H1 (cell line): ENCODE measurements around the gene TAS2R19. TPM values are rescaled to one million over a fixed set of nuclear protein-coding genes. Genes with fewer than 3 reads are reported as not detected.

Experiments used
- CTCF ChIA-PET: fragments of 300-600 bp; sonication (Branson Sonifier 250); formaldehyde crosslinking; loops from one replicate; lab custom pipeline; 2021; ENCODE audit not compliant: partially characterized antibody; lab: Charles Lee
- POLR2A ChIA-PET: fragments of 300-600 bp; sonication (Branson Sonifier 250); formaldehyde crosslinking; loops from one replicate; lab custom pipeline; 2021; ENCODE audit warnings: inconsistent platforms; ENCODE audit not compliant: partially characterized antibody; lab: Charles Lee
- DNase-seq, 2 experiments: peaks; one replicate each; pipeline versions ENCODE4 v3.0.0 to v3.0.0-alpha.2; 2010 to 2022; ENCODE audit warnings: low spot score in 2 of 2, low read depth in 1 of 2, mixed read lengths in 1 of 2
- FAIRE-seq: peaks from 2 replicates; lab custom pipeline; 2011; peaks lifted over from hg19 to GRCh38; lab: Jason Lieb, UNC
- H2AFZ ChIP-seq: 2 replicates; pipeline ENCODE4 v1.8.1; 2012; ENCODE audit warnings: low read length, inconsistent platforms
- H2AK5ac ChIP-seq: 2 replicates; pipeline ENCODE4 v1.6.1; 2013; ENCODE audit warnings: low read depth, low read length
- H2BK120ac ChIP-seq: replicated peaks from 2 replicates; pipeline ENCODE3; 2013; ENCODE audit warnings: low read depth, low read length, inconsistent platforms
- H2BK12ac ChIP-seq: 2 replicates; pipeline ENCODE4 v1.6.1; 2013; ENCODE audit warnings: low read depth, low read length
- H2BK15ac ChIP-seq: 2 replicates; pipeline ENCODE4 v1.6.1; 2013; ENCODE audit warnings: low read length
- H2BK20ac ChIP-seq: 2 replicates; pipeline ENCODE4 v1.6.1; 2013; ENCODE audit warnings: low read length
- H2BK5ac ChIP-seq: 2 replicates; pipeline ENCODE4 v1.6.1; 2013; ENCODE audit warnings: low read depth, low read length
- H3K14ac ChIP-seq: 2 replicates; pipeline ENCODE4 v1.6.1; 2013; ENCODE audit warnings: inconsistent platforms; ENCODE audit not compliant: insufficient read length
- H3K18ac ChIP-seq: 2 replicates; pipeline ENCODE4 v1.6.1; 2013; ENCODE audit warnings: low read length; ENCODE audit errors: extremely low read depth
- H3K23ac ChIP-seq: 2 replicates; pipeline ENCODE4 v1.6.1; 2013; ENCODE audit warnings: inconsistent platforms; ENCODE audit not compliant: insufficient read length
- H3K23me2 ChIP-seq: 2 replicates; pipeline ENCODE4 v1.6.1; 2013; ENCODE audit warnings: low read depth, low read length
- H3K27ac ChIP-seq: 2 replicates; pipeline ENCODE4 v1.6.1; 2011; ENCODE audit warnings: low read depth, low read length, inconsistent platforms
- H3K27me3 ChIP-seq, 4 experiments: replicated peaks in 1 of 4; 1 replicate in 1 of 4; 2 replicates in 3 of 4; pipeline versions ENCODE4 v1.6.1 to v1.8.1; 2011 to 2013; ENCODE audit warnings: low read length in 3 of 4, mild to moderate bottlenecking in 3 of 4, inconsistent platforms in 2 of 4, mixed read lengths in 2 of 4, moderate library complexity in 1 of 4; ENCODE audit not compliant: control insufficient read depth in 3 of 4, insufficient read depth in 3 of 4; ENCODE audit errors: extremely low read depth in 1 of 4
- H3K36me3 ChIP-seq, 4 experiments: 2 replicates each; pipeline versions ENCODE4 v1.6.1 to v1.8.1; 2011 to 2013; ENCODE audit warnings: mild to moderate bottlenecking in 4 of 4, low read length in 3 of 4, moderate library complexity in 2 of 4, control low read depth in 1 of 4, inconsistent platforms in 1 of 4; ENCODE audit not compliant: insufficient read depth in 4 of 4, control insufficient read depth in 2 of 4
- H3K4ac ChIP-seq: replicated peaks from 2 replicates; pipeline ENCODE3; 2013; ENCODE audit warnings: low read length, low read depth, mixed read lengths, inconsistent platforms; ENCODE audit not compliant: insufficient read length
- H3K4me1 ChIP-seq, 4 experiments: replicated peaks in 1 of 4; 1 replicate in 1 of 4; 2 replicates in 3 of 4; pipeline versions ENCODE4 v1.6.1 to v1.8.1; 2011 to 2013; ENCODE audit warnings: low read length in 3 of 4, inconsistent platforms in 2 of 4, mixed read lengths in 1 of 4; ENCODE audit not compliant: insufficient read depth in 4 of 4, control insufficient read depth in 3 of 4
- H3K4me2 ChIP-seq, 2 experiments: 2 replicates each; pipeline versions ENCODE4 v1.6.1 to v1.8.1; 2011 to 2013; ENCODE audit warnings: low read depth in 2 of 2, low read length in 2 of 2, control low read depth in 1 of 2, inconsistent platforms in 1 of 2, mild to moderate bottlenecking in 1 of 2; ENCODE audit not compliant: insufficient read depth in 1 of 2
- H3K4me3 ChIP-seq, 4 experiments: fragments of 200-600, 300-600 bp in 1 of 4; sonication (generic), shearing (Covaris generic), sonication (Bioruptor Twin) in 1 of 4; 2 replicates each; pipeline versions ENCODE4 v1.5.1 to v1.8.1; 2011 to 2016; ENCODE audit warnings: low read length in 4 of 4, low read depth in 3 of 4, control low read depth in 2 of 4, inconsistent platforms in 2 of 4, mild to moderate bottlenecking in 2 of 4, mixed read lengths in 1 of 4, moderate library complexity in 1 of 4; ENCODE audit not compliant: insufficient read depth in 2 of 4; ENCODE audit errors: extremely low read depth in 1 of 4
- H3K56ac ChIP-seq: replicated peaks from 2 replicates; pipeline ENCODE3; 2013; ENCODE audit warnings: low read depth, mild to moderate bottlenecking, mixed read lengths, low read length, inconsistent platforms; ENCODE audit not compliant: insufficient read length
- H3K79me1 ChIP-seq: 2 replicates; pipeline ENCODE4 v1.6.1; 2013; ENCODE audit warnings: low read depth, low read length, control low read depth
- H3K79me2 ChIP-seq, 2 experiments: 2 replicates each; pipeline versions ENCODE4 v1.6.1 to v1.8.1; 2012 to 2013; ENCODE audit warnings: low read length in 2 of 2, mild to moderate bottlenecking in 2 of 2, inconsistent platforms in 1 of 2; ENCODE audit not compliant: insufficient read depth in 2 of 2, control insufficient read depth in 1 of 2
- H3K9ac ChIP-seq, 4 experiments: replicated peaks in 1 of 4; 1 replicate in 1 of 4; 2 replicates in 3 of 4; pipeline versions ENCODE4 v1.6.1 to v1.8.1; 2011 to 2013; ENCODE audit warnings: low read depth in 3 of 4, low read length in 3 of 4, control low read depth in 2 of 4, mild to moderate bottlenecking in 2 of 4, moderate library complexity in 2 of 4, inconsistent platforms in 1 of 4; ENCODE audit errors: extremely low read depth in 1 of 4
- H3K9me3 ChIP-seq, 2 experiments: 2 replicates each; pipeline versions ENCODE4 v1.6.1 to v1.8.1; 2012 to 2013; ENCODE audit warnings: mild to moderate bottlenecking in 2 of 2, moderate library complexity in 2 of 2, control low read depth in 1 of 2, inconsistent platforms in 1 of 2, low read depth in 1 of 2, low read length in 1 of 2, mixed read lengths in 1 of 2; ENCODE audit not compliant: insufficient read depth in 2 of 2
- H4K20me1 ChIP-seq, 2 experiments: replicated peaks in 1 of 2; 2 replicates each; pipeline versions ENCODE3 to v1.8.1; 2011 to 2013; ENCODE audit warnings: inconsistent platforms in 2 of 2, low read length in 2 of 2, mild to moderate bottlenecking in 1 of 2; ENCODE audit not compliant: insufficient read depth in 2 of 2, control insufficient read depth in 1 of 2
- H4K5ac ChIP-seq: 2 replicates; pipeline ENCODE4 v1.6.1; 2013; ENCODE audit warnings: low read length, low read depth, mixed read lengths, inconsistent platforms; ENCODE audit not compliant: insufficient read length
- H4K8ac ChIP-seq: 2 replicates; pipeline ENCODE4 v1.8.0; 2013; ENCODE audit warnings: mild to moderate bottlenecking, moderate library complexity, low read length, inconsistent platforms; ENCODE audit not compliant: insufficient read depth; ENCODE audit errors: extremely low read depth
- H4K91ac ChIP-seq: replicated peaks from 2 replicates; pipeline ENCODE3; 2013; ENCODE audit warnings: low read length, mixed read lengths, inconsistent platforms; ENCODE audit not compliant: insufficient read length
- ASH2L ChIP-seq: fragments of 200-600, 300-600 bp; sonication (generic); IDR thresholded peaks from one replicate; pipeline ENCODE4 v1.7.1; 2017; ENCODE audit warnings: low read length
- BCL11A ChIP-seq, 2 experiments: IDR thresholded peaks; one replicate each; pipeline ENCODE4 v1.6.1; 2011; ENCODE audit warnings: low read depth in 2 of 2, low read length in 2 of 2, mild to moderate bottlenecking in 2 of 2
- CBX8 ChIP-seq: fragments of 300-800, 300-1000 bp; sonication (generic); IDR thresholded peaks from 2 replicates; pipeline ENCODE4 v1.7.1; 2016; ENCODE audit warnings: low read depth, low read length, borderline replicate concordance
- EZH2 ChIP-seq: fragments of 200-600 bp; sonication (generic); IDR thresholded peaks from 2 replicates; pipeline ENCODE4 v1.7.1; 2012; ENCODE audit warnings: low read depth, mild to moderate bottlenecking, moderate library complexity, low read length, inconsistent platforms; ENCODE audit not compliant: severe bottlenecking
- FOSL1 ChIP-seq: IDR thresholded peaks from 2 replicates; pipeline ENCODE4 v1.6.1; 2011; ENCODE audit warnings: mild to moderate bottlenecking, low read depth, low read length, moderate library complexity; ENCODE audit not compliant: insufficient read depth
- KDM5A ChIP-seq: fragments of 200-600 bp; IDR thresholded peaks from 2 replicates; pipeline ENCODE4 v1.7.1; 2012; ENCODE audit warnings: mild to moderate bottlenecking, low read length, inconsistent platforms, mixed read lengths
- polyA plus RNA-seq, 7 experiments: library from polyadenylated mRNA; depleted of rRNA in 3 of 7; stranded (reverse) in 5 of 7; unstranded in 2 of 7; fragments of >200 nt in 5 of 7; fragments of 200-250 nt in 2 of 7; gene quantifications; 1 replicate in 5 of 7; 2 replicates in 1 of 7; 4 replicates in 1 of 7; pipeline versions ENCODE4 v1.2.1 to v1.2.3, GENCODE V29; 2011 to 2013; ENCODE audit warnings: missing spikeins in 2 of 7, mixed read lengths in 2 of 7
- total RNA-seq: library from RNA; stranded (reverse); fragmentation: NEBNext Ultra II Directional; extraction: Animal tissue kit (Norgen Biotek cat#: 25700); gene quantifications from 2 replicates; pipeline ENCODE4 v1.2.1, GENCODE V29; 2021

TAS2R19 gene
- total and polyA plus RNA-seq, 2 of the 8 experiments (the other 6 are each of a cell fraction or from before 2014, with no cell fraction given): 0.97 to 0.99 TPM

- Histone ChIP-seq H3K56ac (no peak overlapping the region), H3K23me2 (no peaks in the 10 kb centered on the region), H3K79me2 (no peaks in the 10 kb centered on the region), H2AK5ac (no peak overlapping the region), H3K27me3 (no peaks in the 10 kb centered on the region), H4K20me1 (no peaks in the 10 kb centered on the region), H3K36me3 (no peaks in the 10 kb centered on the region), H3K79me1 (no peaks in the 10 kb centered on the region; the same call in 1 of the 2 replicates), H2BK20ac (no peak overlapping the region), H3K18ac (no peak overlapping the region), H3K4ac (no peak overlapping the region), H3K23ac (no peak overlapping the region), H2BK120ac (no peak overlapping the region), H4K8ac (no peak overlapping the region), H3K4me1 (no peaks in the 10 kb centered on the region), H3K4me3 (no peak overlapping the region), H2BK15ac (no peak overlapping the region), H3K9me3 (peaks cover 0 to under 1% of the 10 kb centered on the region in 2 experiments; a peak in 1 of 4 replicates), H3K4me2 (no peak overlapping the region), H2AFZ (no peak overlapping the region), H2BK5ac (no peak overlapping the region), H4K91ac (no peak overlapping the region), H4K5ac (no peak overlapping the region), H3K27ac (no peak overlapping the region), H3K14ac (no peak overlapping the region), H2BK12ac (no peak overlapping the region), H3K9ac (no peak overlapping the region)
- FAIRE-seq (peak; percentile 66), DNase-seq (no peak)
- CTCF ChIA-PET: no interaction called here
- POLR2A ChIA-PET: no interaction called here
- no peak for TF ChIP-seq KDM5A
- no peak for TF ChIP-seq FOSL1
- no peak for TF ChIP-seq EZH2
- no peak for TF ChIP-seq BCL11A (IDR thresholded peaks at IDR 0.05; ENCODE audit: low read depth in 2 of 2, low read length in 2 of 2)
- TF ChIP-seq CBX8: no peak
- TF ChIP-seq ASH2L: no peak
Measured at GRCh38 chr12:11059784-11060183, 37.4 kb upstream of the TAS2R19 start.
